ENCODE measurements around the gene CNKSR2. TPM values are rescaled to one million over a fixed set of nuclear protein-coding genes. Genes with fewer than 3 reads are reported as not detected.

CNKSR2 gene
- total RNA-seq, 3 donors from 2014 or later = 4.9 to 11.2 (median 5.4) TPM

DNA sequence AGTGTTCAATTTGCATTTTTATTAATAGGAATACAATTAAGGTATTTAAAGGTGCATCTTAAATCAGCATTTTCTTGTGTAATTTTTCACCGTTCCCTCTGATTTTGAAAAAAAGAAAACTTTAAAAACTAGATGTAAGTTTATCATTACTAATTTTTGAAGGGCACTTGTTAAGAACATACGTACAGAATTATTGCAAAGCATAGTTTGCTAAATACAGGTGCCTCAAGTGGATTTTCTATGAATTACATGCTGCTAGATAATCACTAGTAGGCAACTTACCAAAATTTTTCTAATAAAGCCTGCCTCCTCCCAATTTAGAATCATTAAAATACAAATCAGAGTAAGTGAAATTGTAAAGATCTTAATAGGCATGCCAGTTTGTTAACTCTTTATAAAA, 8.5 kb downstream of the CNKSR2 start:
- H3K27ac ChIP-seq = no peak overlapping the region
- H3K9me3 ChIP-seq = no peaks in the 10 kb centered on the region
- TF ChIP-seq POLR2AphosphoS5 (IDR thresholded peaks at IDR 0.05) = no peak
- TF ChIP-seq, protein P1, sequence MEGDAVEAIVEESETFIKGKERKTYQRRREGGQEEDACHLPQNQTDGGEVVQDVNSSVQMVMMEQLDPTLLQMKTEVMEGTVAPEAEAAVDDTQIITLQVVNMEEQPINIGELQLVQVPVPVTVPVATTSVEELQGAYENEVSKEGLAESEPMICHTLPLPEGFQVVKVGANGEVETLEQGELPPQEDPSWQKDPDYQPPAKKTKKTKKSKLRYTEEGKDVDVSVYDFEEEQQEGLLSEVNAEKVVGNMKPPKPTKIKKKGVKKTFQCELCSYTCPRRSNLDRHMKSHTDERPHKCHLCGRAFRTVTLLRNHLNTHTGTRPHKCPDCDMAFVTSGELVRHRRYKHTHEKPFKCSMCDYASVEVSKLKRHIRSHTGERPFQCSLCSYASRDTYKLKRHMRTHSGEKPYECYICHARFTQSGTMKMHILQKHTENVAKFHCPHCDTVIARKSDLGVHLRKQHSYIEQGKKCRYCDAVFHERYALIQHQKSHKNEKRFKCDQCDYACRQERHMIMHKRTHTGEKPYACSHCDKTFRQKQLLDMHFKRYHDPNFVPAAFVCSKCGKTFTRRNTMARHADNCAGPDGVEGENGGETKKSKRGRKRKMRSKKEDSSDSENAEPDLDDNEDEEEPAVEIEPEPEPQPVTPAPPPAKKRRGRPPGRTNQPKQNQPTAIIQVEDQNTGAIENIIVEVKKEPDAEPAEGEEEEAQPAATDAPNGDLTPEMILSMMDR (IDR thresholded peaks at IDR 0.05) = peak in 1 of 3 donors; percentile 26
- H3K27me3 ChIP-seq = peaks cover 0 to 12% of the 10 kb centered on the region in 2 donors
- no peak overlapping the region for H3K4me3 ChIP-seq
- no peaks in the 10 kb centered on the region for H3K4me1 ChIP-seq
- intact Hi-C loops (cut with DNase I; ENCODE audit: low total_unique reads) = no loop called here
- DNase-seq (ENCODE audit: low spot score in 2 of 2) = no peak
- no peaks in the 10 kb centered on the region for H3K36me3 ChIP-seq

DNA sequence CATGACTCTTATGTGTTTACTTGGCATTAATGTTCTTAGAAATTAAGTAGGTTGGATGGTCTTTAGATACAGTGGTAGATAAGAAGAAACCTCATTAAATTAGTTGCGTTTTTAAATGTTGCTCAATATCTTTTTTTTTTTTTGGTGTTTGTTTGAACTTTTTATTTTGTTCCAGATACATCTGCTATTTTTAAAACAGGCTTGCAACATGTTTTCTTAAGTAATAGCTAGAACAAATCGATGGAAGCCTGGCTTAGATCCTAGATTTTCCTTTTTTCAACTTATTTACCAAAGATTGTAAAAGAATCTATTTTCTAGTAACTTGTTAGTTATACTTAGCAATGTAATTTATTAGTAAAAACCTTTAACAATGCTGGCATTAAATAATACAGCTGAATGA, 9.3 kb downstream of the CNKSR2 start:
- intact Hi-C loops (cut with DNase I; ENCODE audit: low total_unique reads) = no loop called here
- H3K27me3 ChIP-seq = peaks cover 0 to 12% of the 10 kb centered on the region in 2 donors
- TF ChIP-seq, protein P1 (IDR thresholded peaks at IDR 0.05) = no peak
- TF ChIP-seq POLR2A (IDR thresholded peaks at IDR 0.05) (no peak), POLR2AphosphoS5 (IDR thresholded peaks at IDR 0.05) (no peak)
- no peak overlapping the region for H3K4me3 ChIP-seq
- no peaks in the 10 kb centered on the region for H3K4me1 ChIP-seq
- no peak overlapping the region for H3K27ac ChIP-seq
- H3K36me3 ChIP-seq = no peaks in the 10 kb centered on the region
- no peak for DNase-seq (ENCODE audit: low spot score in 2 of 2)
- no peaks in the 10 kb centered on the region for H3K9me3 ChIP-seq

DNA sequence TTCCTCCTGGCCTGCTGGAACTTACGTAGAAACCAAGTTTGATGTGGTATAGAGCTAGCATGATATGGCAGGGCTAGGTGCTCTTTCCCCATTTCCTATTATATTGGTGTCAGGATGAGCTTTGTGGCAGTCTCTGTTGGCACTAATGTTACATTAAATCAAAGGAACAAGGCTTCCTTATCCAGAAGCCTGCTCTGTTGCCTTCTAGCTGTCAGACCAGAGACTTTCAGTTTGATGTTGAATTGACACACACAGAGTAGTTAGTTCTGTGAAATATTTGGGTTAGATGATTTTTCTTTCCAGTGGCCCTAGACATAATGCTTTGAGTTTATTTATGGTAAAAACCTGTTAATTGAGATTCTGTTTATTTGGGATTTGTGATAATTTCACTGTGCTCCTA, 10.0 kb downstream of the CNKSR2 start:
- no peak overlapping the region for H3K27ac ChIP-seq
- intact Hi-C loops (cut with DNase I; ENCODE audit: low total_unique reads) = no loop called here

DNA sequence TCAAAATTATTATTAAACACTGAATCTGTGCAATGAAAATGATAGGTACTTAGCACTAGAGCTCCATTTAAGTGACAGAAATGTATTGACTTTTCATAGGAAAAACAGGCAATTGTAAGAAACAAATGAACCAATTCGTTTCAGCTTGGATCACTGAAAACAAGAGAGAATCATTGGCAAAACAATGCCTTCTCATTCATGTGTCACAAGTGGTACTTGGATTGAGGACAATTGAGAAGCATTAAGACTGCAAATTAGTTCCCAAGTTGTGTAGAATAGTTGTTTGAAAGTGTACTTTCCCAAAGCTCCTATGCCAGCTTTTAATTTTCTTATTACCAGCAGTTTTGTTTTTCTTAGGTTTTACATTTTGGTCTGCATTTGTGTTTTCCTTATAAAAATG, 20.6 kb downstream of the CNKSR2 start:
- intact Hi-C loops (cut with DNase I; ENCODE audit: low total_unique reads) = no loop called here
- no peak for DNase-seq (ENCODE audit: low spot score in 2 of 2)
- H3K4me1 ChIP-seq = no peaks in the 10 kb centered on the region
- no peaks in the 10 kb centered on the region for H3K27me3 ChIP-seq
- no peak overlapping the region for H3K27ac ChIP-seq
- TF ChIP-seq, protein P1 (IDR thresholded peaks at IDR 0.05) = no peak
- H3K36me3 ChIP-seq = no peaks in the 10 kb centered on the region
- no peak overlapping the region for H3K4me3 ChIP-seq
- H3K9me3 ChIP-seq = peaks cover 0 to 11% of the 10 kb centered on the region in 2 donors

More for the DNA sequence above, 10.0 kb downstream of the CNKSR2 start:
- H3K36me3 ChIP-seq = no peaks in the 10 kb centered on the region
- peaks cover 0 to 12% of the 10 kb centered on the region in 2 donors for H3K27me3 ChIP-seq
- H3K9me3 ChIP-seq = no peaks in the 10 kb centered on the region
- TF ChIP-seq POLR2AphosphoS5 (IDR thresholded peaks at IDR 0.05) (no peak), POLR2A (IDR thresholded peaks at IDR 0.05) (no peak)
- TF ChIP-seq, protein P1 (IDR thresholded peaks at IDR 0.05) = no peak
- no peak for DNase-seq (ENCODE audit: low spot score in 2 of 2)
- no peak overlapping the region for H3K4me3 ChIP-seq
- H3K4me1 ChIP-seq = no peaks in the 10 kb centered on the region

DNA sequence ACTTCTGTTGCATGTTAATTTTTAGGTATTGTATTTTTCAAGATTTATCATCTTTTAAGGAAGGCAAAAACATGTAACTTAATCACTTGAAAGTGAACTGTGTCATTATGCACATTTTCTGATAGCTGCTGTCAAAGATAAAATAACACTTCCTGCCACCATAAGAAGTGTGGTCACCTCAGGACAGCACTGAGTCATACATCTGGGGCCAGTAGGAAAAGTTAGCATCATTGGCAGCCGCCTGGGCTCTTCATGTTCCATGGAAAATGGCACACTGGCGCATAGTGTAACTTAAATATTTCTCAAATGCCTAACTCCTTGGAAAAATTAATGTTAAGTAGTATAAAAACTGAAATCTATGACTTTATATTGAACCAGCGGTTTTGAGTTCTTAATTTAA, 24.2 kb downstream of the CNKSR2 start:
- TF ChIP-seq POLR2A (IDR thresholded peaks at IDR 0.05) (no peak), POLR2AphosphoS5 (IDR thresholded peaks at IDR 0.05) (no peak)
- TF ChIP-seq, protein P1 (IDR thresholded peaks at IDR 0.05) = no peak
- Histone ChIP-seq H3K27me3 (peaks cover 0 to 12% of the 10 kb centered on the region in 2 donors), H3K27ac (no peak overlapping the region), H3K36me3 (no peaks in the 10 kb centered on the region), H3K4me3 (no peak overlapping the region), H3K9me3 (no peaks in the 10 kb centered on the region), H3K4me1 (no peaks in the 10 kb centered on the region)
- no peak for DNase-seq (ENCODE audit: low spot score in 2 of 2)
- intact Hi-C loops (cut with DNase I; ENCODE audit: low total_unique reads) = no loop called here
